Endothelial cell (in vitro differentiated cells): Measurements from ENCODE around the gene RWDD3. TPM values are rescaled to one million over a fixed set of nuclear protein-coding genes. Genes with fewer than 3 reads are reported as not detected.

ENCODE experiments used
- DNase-seq: peaks from one replicate; pipeline ENCODE4 v3.0.0; 2021; ENCODE audit warnings: low spot score
- H3K27ac Mint-ChIP-seq: one replicate; pipeline ENCODE4 v1.8.0; 2021; ENCODE audit warnings: mixed read lengths, inconsistent platforms; ENCODE audit not compliant: unreplicated experiment
- H3K27me3 Mint-ChIP-seq: one replicate; pipeline ENCODE4 v1.8.0; 2021; ENCODE audit warnings: mild to moderate bottlenecking, moderate library complexity, mixed read lengths, inconsistent platforms; ENCODE audit not compliant: unreplicated experiment
- H3K36me3 Mint-ChIP-seq: one replicate; pipeline ENCODE4 v1.8.0; 2021; ENCODE audit warnings: mild to moderate bottlenecking, low read depth, mixed read lengths, inconsistent platforms; ENCODE audit not compliant: unreplicated experiment
- H3K4me1 Mint-ChIP-seq: one replicate; pipeline ENCODE4 v1.8.0; 2021; ENCODE audit warnings: mild to moderate bottlenecking, mixed read lengths, inconsistent platforms; ENCODE audit not compliant: unreplicated experiment
- H3K4me3 Mint-ChIP-seq: one replicate; pipeline ENCODE4 v1.8.0; 2021; ENCODE audit warnings: mild to moderate bottlenecking, mixed read lengths, inconsistent platforms; ENCODE audit not compliant: unreplicated experiment
- H3K9me3 Mint-ChIP-seq: one replicate; pipeline ENCODE4 v1.8.0; 2021; ENCODE audit warnings: mixed read lengths, inconsistent platforms; ENCODE audit not compliant: unreplicated experiment
- total RNA-seq: library from RNA; stranded (reverse); fragmentation: NEBNext Ultra II Directional; extraction: Animal tissue kit (Norgen Biotek cat#: 25700); gene quantifications from one replicate; pipeline ENCODE4 v1.2.1, GENCODE V29; 2021; ENCODE audit not compliant: unreplicated experiment
- TF ChIP-seq, protein P1 (sequence below): fragments of 200-600 bp; sonication (generic); IDR thresholded peaks from one replicate; pipeline ENCODE4 v1.5.0; 2021; ENCODE audit warnings: antibody characterized with exemption; ENCODE audit not compliant: unreplicated experiment

RWDD3 gene
- total RNA-seq, 1 donor from 2014 or later, result 31.4 TPM

DNA sequence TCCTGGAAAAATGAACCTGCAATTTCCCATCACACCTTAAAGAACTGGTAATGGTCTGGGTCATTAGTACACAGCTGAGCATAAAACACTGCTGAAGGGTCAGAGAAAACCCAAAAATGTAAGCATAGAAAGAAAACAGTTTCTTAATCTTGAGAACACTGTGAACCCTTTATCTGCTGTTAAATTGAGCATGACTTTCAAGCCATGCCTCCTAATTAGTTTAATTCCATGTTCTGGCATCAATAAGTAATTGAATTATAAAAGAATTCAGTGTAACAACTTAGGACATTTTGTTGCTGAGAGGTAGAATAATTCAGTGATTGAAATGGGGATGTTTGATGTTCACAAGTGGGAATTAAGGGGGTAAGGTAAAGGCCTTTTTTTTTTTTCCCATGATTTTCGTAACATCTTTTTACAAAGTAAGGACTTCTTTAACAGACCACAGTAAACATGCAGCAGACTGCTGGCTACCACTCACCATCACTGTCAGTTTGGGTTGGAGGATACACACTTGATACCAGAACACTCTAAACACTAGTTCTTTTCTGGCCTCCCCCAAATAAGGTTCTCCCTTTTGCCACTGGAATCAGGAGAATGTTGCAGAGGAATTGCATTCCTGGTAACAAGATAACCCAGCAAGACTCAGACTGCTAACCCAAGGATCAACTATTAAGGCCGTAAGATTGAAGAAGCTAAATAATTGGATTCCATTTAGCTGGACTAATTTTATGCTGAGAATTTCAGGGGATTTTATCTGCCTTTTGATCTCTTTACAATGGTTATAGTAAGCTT, 3.0 kb downstream of the RWDD3 start:
- Mint-ChIP-seq H3K27ac (no peak overlapping the region), H3K27me3 (peaks cover 6% of the 10 kb centered on the region), H3K9me3 (peaks cover 4% of the 10 kb centered on the region), H3K4me1 (peaks cover 7% of the 10 kb centered on the region), H3K4me3 (no peak overlapping the region), H3K36me3 (peaks cover 33% of the 10 kb centered on the region)
- TF ChIP-seq, protein P1, sequence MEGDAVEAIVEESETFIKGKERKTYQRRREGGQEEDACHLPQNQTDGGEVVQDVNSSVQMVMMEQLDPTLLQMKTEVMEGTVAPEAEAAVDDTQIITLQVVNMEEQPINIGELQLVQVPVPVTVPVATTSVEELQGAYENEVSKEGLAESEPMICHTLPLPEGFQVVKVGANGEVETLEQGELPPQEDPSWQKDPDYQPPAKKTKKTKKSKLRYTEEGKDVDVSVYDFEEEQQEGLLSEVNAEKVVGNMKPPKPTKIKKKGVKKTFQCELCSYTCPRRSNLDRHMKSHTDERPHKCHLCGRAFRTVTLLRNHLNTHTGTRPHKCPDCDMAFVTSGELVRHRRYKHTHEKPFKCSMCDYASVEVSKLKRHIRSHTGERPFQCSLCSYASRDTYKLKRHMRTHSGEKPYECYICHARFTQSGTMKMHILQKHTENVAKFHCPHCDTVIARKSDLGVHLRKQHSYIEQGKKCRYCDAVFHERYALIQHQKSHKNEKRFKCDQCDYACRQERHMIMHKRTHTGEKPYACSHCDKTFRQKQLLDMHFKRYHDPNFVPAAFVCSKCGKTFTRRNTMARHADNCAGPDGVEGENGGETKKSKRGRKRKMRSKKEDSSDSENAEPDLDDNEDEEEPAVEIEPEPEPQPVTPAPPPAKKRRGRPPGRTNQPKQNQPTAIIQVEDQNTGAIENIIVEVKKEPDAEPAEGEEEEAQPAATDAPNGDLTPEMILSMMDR, result no peak
- no peak for DNase-seq

DNA sequence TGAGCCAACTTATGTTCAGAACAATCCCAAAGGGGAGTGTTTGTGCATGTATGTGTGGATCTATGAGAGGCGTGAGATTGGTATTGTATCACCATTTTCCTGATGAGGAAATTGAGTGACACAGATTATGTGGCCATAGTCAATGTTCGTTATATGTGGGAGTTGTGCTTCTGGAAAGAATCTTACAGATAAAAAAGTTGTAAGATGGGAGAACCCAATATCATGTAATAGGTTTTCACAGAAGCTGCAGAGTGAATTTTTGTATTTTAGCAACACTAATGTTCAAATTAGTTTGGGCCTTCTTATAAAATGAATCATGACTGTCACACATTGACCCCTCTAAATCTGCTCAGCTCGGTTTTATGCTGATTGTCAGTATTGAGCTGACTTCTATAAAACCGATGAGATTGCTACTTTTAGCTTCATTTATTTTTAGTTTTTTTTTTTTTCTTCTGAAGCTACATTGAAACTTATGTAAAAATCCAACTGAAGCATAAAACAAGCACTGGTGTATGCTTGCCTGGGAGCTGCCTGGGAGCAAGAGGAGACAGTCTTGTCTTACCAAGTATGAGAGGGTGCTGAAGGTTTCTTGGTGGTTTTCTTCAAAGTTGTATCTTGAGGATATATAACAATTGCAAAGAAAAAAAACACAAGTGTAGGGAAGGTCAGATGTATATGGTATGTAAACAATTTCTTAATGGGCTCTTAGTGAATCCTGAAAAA, 4.1 kb downstream of the RWDD3 start:
- Mint-ChIP-seq H3K36me3 (peaks cover 37% of the 10 kb centered on the region), H3K4me3 (no peak overlapping the region), H3K9me3 (peaks cover 4% of the 10 kb centered on the region), H3K27ac (no peak overlapping the region), H3K4me1 (peaks cover 7% of the 10 kb centered on the region), H3K27me3 (peaks cover 5% of the 10 kb centered on the region)
- TF ChIP-seq, protein P1, result no peak
- DNase-seq, result no peak

DNA sequence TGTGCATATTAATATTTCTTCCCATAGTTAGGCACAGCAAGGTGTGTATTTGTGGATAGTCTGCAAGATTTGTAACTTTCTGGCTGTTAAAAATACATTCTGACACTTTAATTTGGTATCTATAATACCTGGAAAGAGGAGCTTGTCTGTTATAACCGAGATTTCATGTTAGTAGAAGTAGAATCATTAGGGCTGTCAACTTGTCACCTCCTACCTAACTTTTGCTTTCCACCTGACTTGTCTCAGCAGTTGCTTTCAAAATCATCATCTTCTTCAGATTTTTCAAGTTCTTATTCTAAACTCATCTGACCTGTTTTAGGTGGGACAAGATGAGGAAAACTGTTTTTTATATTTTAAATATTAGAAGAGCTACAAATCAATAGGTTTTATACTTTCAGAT, 11.0 kb downstream of the RWDD3 start:
- peaks cover 4% of the 10 kb centered on the region for H3K9me3 Mint-ChIP-seq
- H3K27me3 Mint-ChIP-seq, result no peaks in the 10 kb centered on the region
- peaks cover 15% of the 10 kb centered on the region for H3K4me1 Mint-ChIP-seq
- peaks cover 29% of the 10 kb centered on the region for H3K36me3 Mint-ChIP-seq
- no peak overlapping the region for H3K27ac Mint-ChIP-seq
- TF ChIP-seq, protein P1, result no peak
- DNase-seq, result no peak
- H3K4me3 Mint-ChIP-seq, result no peak overlapping the region

DNA sequence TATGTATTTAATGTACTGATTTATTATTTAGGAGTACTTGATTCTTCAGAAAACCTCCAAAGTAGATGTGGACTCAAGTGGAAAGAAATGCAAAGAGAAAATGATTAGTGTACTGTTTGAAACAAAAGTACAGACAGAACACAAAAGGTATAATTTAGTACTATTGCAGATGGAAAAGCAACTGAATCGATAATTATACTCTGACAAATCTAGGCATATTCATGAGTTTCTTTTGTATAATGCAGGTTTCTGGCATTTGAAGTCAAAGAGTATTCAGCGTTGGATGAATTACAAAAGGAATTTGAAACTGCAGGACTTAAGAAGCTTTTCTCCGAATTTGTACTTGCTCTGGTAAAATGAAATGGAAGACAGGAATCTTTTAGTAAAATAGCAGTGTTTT, 12.5 kb downstream of the RWDD3 start:
- H3K4me3 Mint-ChIP-seq, result no peak overlapping the region
- H3K36me3 Mint-ChIP-seq, result peaks cover 14% of the 10 kb centered on the region
- H3K9me3 Mint-ChIP-seq, result no peaks in the 10 kb centered on the region
- peaks cover 22% of the 10 kb centered on the region for H3K4me1 Mint-ChIP-seq
- TF ChIP-seq, protein P1, result no peak
- H3K27me3 Mint-ChIP-seq, result peaks cover 3% of the 10 kb centered on the region
- peak overlapping the region; percentile 72 for H3K27ac Mint-ChIP-seq
- DNase-seq, result no peak

DNA sequence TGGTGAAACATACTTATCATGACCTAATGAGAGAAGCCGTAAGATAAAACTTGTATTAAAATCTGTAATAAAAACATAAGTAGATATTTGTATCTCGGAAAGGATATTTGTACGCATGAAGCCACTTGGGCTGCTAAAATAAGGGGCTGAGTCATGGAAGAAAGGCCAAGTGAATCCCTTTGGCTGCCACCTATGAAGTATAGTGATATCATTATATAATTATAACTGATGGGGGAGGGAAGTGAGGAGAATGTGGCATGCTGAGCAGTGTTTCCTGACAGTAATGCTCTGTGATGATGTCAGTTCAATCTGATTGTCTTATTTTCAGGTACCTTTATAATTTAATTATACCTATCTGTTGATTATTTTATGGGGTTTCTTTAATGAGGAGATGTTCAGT, 13.6 kb downstream of the RWDD3 start:
- no peak overlapping the region for H3K27ac Mint-ChIP-seq
- peaks cover 20% of the 10 kb centered on the region for H3K4me1 Mint-ChIP-seq
- peaks cover 3% of the 10 kb centered on the region for H3K27me3 Mint-ChIP-seq
- H3K4me3 Mint-ChIP-seq, result no peak overlapping the region
- no peaks in the 10 kb centered on the region for H3K9me3 Mint-ChIP-seq
- peaks cover 14% of the 10 kb centered on the region for H3K36me3 Mint-ChIP-seq
- no peak for DNase-seq
- TF ChIP-seq, protein P1, result no peak
